ENCODE data around the gene MIEF1.

Gene MIEF1

GRCh38 chr22:39511226-39511625 is 9.1 kb downstream of the MIEF1 start:
- ATAC-seq, result no peak

GRCh38 chr22:39512026-39512425 is 9.9 kb downstream of the MIEF1 start:
- no peak for TF ChIP-seq ISL1 (CRISPR knock-in tag; IDR thresholded peaks at IDR 0.05)
- TF ChIP-seq ZC3H10 (CRISPR knock-in tag; IDR thresholded peaks at IDR 0.05), result no peak
- no peak for TF ChIP-seq CSDC2 (CRISPR knock-in tag; IDR thresholded peaks at IDR 0.05)
- no peak for TF ChIP-seq PATZ1 (CRISPR knock-in tag; IDR thresholded peaks at IDR 0.05; ENCODE audit: borderline replicate concordance)
- no peak for TF ChIP-seq TOX (CRISPR knock-in tag; IDR thresholded peaks at IDR 0.05; ENCODE audit: borderline replicate concordance)
- ATAC-seq, result no peak

More at GRCh38 chr22:39511226-39511625, 9.1 kb downstream of the MIEF1 start:
- no peak for TF ChIP-seq TOX (CRISPR knock-in tag; IDR thresholded peaks at IDR 0.05; ENCODE audit: borderline replicate concordance)
- TF ChIP-seq ESRRG (CRISPR knock-in tag; IDR thresholded peaks at IDR 0.05), result no peak
- TF ChIP-seq TSHZ2 (CRISPR knock-in tag; IDR thresholded peaks at IDR 0.05), result no peak
- TF ChIP-seq CSDC2 (CRISPR knock-in tag; IDR thresholded peaks at IDR 0.05), result no peak
- TF ChIP-seq ZNF8 (CRISPR knock-in tag; IDR thresholded peaks at IDR 0.05), result no peak
- no peak for TF ChIP-seq ZFP3 (CRISPR knock-in tag; IDR thresholded peaks at IDR 0.05)
- TF ChIP-seq CREB5 (CRISPR knock-in tag; IDR thresholded peaks at IDR 0.05; ENCODE audit: low read depth), result no peak
- no peak for TF ChIP-seq SNAI2 (CRISPR knock-in tag; IDR thresholded peaks at IDR 0.05)
- no peak for TF ChIP-seq POU6F1 (CRISPR knock-in tag; IDR thresholded peaks at IDR 0.05; ENCODE audit: borderline replicate concordance, low read depth)
- no peak for TF ChIP-seq ZC3H10 (CRISPR knock-in tag; IDR thresholded peaks at IDR 0.05)
- no peak for TF ChIP-seq ZNF70 (CRISPR knock-in tag; IDR thresholded peaks at IDR 0.05)
- no peak for TF ChIP-seq ZNF565 (CRISPR knock-in tag; conservative IDR thresholded peaks at IDR 0.05; ENCODE audit: low read depth)

GRCh38 chr22:39513791-39514190 is 11.7 kb downstream of the MIEF1 start:
- no peak for ATAC-seq
- no peak for TF ChIP-seq TCF4 (CRISPR knock-in tag; IDR thresholded peaks at IDR 0.05; ENCODE audit: borderline replicate concordance)
- TF ChIP-seq CSRNP3 (CRISPR knock-in tag; IDR thresholded peaks at IDR 0.05), result no peak
- TF ChIP-seq OSR1 (CRISPR knock-in tag; IDR thresholded peaks at IDR 0.05), result no peak
- no peak for TF ChIP-seq ESRRG (CRISPR knock-in tag; IDR thresholded peaks at IDR 0.05)
- no peak for TF ChIP-seq POU6F1 (CRISPR knock-in tag; IDR thresholded peaks at IDR 0.05; ENCODE audit: borderline replicate concordance, low read depth)
- TF ChIP-seq CSDC2 (CRISPR knock-in tag; IDR thresholded peaks at IDR 0.05), result no peak
- TF ChIP-seq BACH2 (CRISPR knock-in tag; IDR thresholded peaks at IDR 0.05; ENCODE audit: borderline replicate concordance), result no peak

All from SK-N-SH treated with all-trans-retinoic acid at 6 μM for 48 hours (cell line).